NCI-H748 treated with DMSO at 0.1 percent for 48 hours (cell line): ENCODE measurements around the gene TUBA1B.

ENCODE experiments used
- DNase-seq: peaks from one replicate; lab custom pipeline; 2025; lab: John Stamatoyannopoulos, UW

The TUBA1B gene

GRCh38 chr12:49126852-49127763 is 4.1 kb downstream of the TUBA1B start:
- peak; percentile 11 for DNase-seq

GRCh38 chr12:49121047-49121696 is 10.0 kb downstream of the TUBA1B start:
- peak; percentile 28 for DNase-seq

GRCh38 chr12:49111206-49111605 is 20.0 kb downstream of the TUBA1B start:
- no peak for DNase-seq

- peak; percentile 98 for DNase-seq
Observed at GRCh38 chr12:49110464-49111155, 20.6 kb downstream of the TUBA1B start, which contains the start of gene LMBR1L. Gene LMBR1L, minus strand, starts transcription at chr12:49110847. Its CDS starts 292 bp downstream, at chr12:49110555.

- DNase-seq = peak; percentile 25
Observed at GRCh38 chr12:49109641-49110463, 21.3 kb downstream of the TUBA1B start.

GRCh38 chr12:49108958-49109404 is 22.2 kb downstream of the TUBA1B start:
- DNase-seq = no peak

GRCh38 chr12:49105504-49106084 is 25.6 kb downstream of the TUBA1B start:
- no peak for DNase-seq

GRCh38 chr12:49104822-49105221 is 26.4 kb downstream of the TUBA1B start:
- DNase-seq = no peak

- no peak for DNase-seq
Observed at GRCh38 chr12:49100380-49100779, 30.8 kb downstream of the TUBA1B start.

GRCh38 chr12:49098703-49099102 is 32.5 kb downstream of the TUBA1B start:
- no peak for DNase-seq

DNA sequence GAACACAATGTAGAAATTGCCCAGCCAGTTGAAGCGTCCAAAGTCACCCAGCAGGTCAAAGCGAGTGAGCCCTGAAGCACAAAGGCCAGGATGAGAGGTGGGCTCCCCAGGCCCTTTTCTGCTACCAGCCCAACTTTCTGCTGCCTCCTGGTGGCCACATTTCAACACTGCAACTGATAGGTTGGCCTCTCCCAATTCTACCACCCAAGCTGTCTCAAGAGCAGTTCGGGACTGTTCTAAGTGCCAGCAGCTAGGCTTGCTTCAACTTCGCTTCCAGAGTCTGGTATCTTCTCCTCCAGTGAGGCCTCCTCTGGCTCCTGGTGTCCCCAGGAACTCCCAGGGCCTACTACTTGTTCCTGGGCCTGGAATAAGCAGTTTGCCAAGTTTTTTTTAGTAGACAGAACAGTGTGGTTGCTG is 33.2 kb downstream of the TUBA1B start:
- DNase-seq = peak; percentile 27

- no peak for DNase-seq
Observed at GRCh38 chr12:49097381-49097780, 33.8 kb downstream of the TUBA1B start.

DNA sequence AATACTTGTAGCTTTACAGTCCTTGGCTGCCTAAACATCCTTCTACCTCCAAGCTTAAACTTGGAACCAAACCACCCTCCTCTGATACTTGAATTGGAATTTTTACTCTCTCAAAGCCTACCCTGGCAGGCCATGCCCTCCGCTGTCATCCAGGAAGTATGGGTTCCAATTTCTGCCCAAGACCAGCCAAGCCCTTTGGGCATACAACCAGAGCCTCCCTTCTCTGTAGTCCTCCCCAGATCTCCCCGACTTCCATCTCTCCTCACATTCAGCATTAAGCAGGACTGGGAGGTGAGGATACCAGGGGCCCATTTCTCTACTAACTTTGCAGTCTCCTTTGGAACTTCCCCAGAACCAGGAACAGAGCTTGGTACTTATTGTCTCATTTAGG is 36.2 kb downstream of the TUBA1B start:
- DNase-seq = no peak

- peak; percentile 10 for DNase-seq
Observed at GRCh38 chr12:49094160-49094974, 36.8 kb downstream of the TUBA1B start, which contains the start of gene DHH. Gene DHH, minus strand, starts transcription at chr12:49094801. Its CDS starts 289 bp downstream, at chr12:49094512.

GRCh38 chr12:49093792-49094159 is 37.4 kb downstream of the TUBA1B start:
- no peak for DNase-seq

DNA sequence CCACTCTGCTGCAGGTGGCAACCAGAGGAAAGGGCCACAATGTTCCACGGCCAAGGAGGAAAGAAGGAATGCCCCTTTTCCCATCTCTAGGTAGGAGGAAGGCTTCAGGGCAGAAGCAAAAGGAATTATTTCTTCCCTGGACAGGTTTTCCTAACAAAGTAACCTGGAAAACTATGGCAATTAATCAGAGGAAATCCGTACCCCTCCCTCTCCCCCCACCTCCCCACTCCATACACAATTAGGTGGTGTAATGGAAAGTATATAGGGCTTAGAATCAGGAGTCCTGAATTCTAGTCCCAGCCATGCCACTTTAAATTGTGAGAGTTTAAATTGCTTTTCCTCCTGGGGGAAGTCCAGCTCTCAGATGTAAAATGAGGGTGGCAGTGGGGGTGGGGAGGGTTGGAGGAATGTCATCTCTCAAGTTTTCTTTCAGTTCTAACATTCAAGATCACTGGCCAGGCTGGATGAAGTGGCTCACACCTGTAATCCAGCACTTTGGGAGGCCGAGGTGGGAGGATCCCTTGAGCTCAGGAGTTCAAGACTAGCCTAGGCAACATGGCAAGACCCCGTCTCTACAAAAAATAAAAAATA is 38.3 kb downstream of the TUBA1B start:
- DNase-seq = no peak

GRCh38 chr12:49092086-49092815 is 38.9 kb downstream of the TUBA1B start:
- DNase-seq = no peak

DNA sequence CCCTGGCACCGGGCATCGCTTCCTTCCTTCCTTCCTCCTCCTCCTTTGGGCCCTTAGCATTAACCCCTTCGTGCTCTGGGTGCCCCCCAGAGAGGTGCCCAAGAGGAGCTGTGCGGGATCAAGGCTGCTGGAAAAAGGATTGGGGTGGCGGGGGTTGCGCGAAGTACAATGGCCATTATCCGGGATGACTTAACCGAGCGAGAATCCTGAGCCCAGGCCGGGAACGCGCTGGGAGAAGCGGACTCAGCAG is 39.4 kb downstream of the TUBA1B start:
- no peak for DNase-seq

GRCh38 chr12:49091056-49091835 is 39.9 kb downstream of the TUBA1B start:
- DNase-seq = no peak
